Fibroblast of the aortic adventitia (primary cell): Measurements from ENCODE around the gene IRF2. TPM values are rescaled to one million over a fixed set of nuclear protein-coding genes. Genes with fewer than 3 reads are reported as not detected.

Experiments used
- DNase-seq: peaks from one replicate; pipeline ENCODE4 v3.0.0-alpha.2; 2010; ENCODE audit warnings: low read depth
- H3K4me3 ChIP-seq: 2 replicates; pipeline ENCODE4 v1.5.1; 2011; ENCODE audit warnings: low read depth, mild to moderate bottlenecking, control low read depth, low read length, moderate library complexity
- total RNA-seq: library from RNA; depleted of rRNA; stranded (reverse); fragments of >200 nt; gene quantifications from 2 replicates; pipeline ENCODE4 v1.2.3, GENCODE V29; 2012; ENCODE audit warnings: low replicate concordance
- TF ChIP-seq, protein P1 (sequence below): IDR thresholded peaks from 2 replicates; pipeline ENCODE4 v1.5.1; 2011; ENCODE audit warnings: mild to moderate bottlenecking, low read length, control low read depth, inconsistent platforms; ENCODE audit not compliant: insufficient read depth

IRF2 gene
- total RNA-seq, 1 donor: 35.2 TPM

DNA sequence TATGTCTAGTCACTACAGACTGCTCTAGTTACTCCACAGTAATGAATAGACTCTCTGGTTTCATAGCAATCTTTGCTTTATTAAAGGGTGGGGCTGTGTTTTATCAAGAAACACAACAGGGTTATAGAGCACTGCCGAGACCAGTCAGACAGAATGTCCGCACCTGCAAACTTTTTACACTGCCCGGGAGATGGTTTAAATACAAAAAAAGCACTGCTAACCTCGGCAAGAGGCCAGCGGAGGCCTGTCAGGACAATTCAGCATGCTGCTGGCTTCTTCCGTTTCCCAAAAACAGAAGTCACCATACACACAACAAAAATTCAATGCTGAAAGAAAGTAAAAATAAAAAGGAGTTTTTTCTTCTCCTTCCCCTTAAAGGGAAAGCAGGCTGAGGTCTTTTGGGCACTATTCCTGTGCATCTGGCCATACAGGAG lies 67.4 kb downstream of the IRF2 start:
- TF ChIP-seq, protein P1, sequence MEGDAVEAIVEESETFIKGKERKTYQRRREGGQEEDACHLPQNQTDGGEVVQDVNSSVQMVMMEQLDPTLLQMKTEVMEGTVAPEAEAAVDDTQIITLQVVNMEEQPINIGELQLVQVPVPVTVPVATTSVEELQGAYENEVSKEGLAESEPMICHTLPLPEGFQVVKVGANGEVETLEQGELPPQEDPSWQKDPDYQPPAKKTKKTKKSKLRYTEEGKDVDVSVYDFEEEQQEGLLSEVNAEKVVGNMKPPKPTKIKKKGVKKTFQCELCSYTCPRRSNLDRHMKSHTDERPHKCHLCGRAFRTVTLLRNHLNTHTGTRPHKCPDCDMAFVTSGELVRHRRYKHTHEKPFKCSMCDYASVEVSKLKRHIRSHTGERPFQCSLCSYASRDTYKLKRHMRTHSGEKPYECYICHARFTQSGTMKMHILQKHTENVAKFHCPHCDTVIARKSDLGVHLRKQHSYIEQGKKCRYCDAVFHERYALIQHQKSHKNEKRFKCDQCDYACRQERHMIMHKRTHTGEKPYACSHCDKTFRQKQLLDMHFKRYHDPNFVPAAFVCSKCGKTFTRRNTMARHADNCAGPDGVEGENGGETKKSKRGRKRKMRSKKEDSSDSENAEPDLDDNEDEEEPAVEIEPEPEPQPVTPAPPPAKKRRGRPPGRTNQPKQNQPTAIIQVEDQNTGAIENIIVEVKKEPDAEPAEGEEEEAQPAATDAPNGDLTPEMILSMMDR: no peak
- no peak overlapping the region for H3K4me3 ChIP-seq
- peak; percentile 39 for DNase-seq

DNA sequence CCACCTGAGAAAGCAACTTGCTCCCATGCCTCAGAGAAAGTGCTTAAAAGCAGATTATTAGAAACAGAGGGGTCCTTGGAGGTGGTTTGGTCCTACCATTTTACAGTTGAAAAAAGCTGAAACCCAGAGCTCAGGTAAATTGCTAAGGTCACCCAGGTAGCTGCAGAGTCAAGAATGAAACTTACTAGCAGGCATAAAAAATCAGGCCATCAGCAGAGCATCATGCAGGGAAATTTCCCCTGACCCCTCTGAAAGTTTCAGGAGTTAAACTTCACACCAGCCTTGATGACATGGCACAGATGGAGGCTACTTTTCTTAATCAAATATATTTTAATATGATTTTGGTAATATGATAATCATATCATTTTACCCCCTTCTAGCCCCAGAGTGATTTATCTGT lies 70.3 kb downstream of the IRF2 start:
- TF ChIP-seq, protein P1: no peak
- no peak overlapping the region for H3K4me3 ChIP-seq
- no peak for DNase-seq

DNA sequence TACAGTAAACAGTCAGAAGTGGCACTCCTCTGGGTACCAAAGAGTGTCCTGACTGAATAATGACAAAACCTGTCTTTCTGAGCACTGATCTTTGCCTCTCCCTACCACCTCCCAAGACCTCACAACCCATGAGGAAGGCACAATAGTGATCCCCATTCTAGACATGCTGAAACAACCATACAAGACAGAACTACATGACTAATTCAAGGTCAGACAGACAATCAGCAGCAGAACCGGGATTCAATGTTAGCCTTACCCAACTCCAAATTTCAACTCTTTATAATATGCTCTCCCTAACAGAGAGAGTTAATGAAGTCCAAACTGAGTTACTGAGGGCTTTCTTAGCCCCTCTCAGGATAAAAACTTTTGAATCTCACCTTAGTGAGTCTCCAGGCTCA lies 71.0 kb downstream of the IRF2 start:
- H3K4me3 ChIP-seq: no peak overlapping the region
- no peak for DNase-seq
- TF ChIP-seq, protein P1: no peak

DNA sequence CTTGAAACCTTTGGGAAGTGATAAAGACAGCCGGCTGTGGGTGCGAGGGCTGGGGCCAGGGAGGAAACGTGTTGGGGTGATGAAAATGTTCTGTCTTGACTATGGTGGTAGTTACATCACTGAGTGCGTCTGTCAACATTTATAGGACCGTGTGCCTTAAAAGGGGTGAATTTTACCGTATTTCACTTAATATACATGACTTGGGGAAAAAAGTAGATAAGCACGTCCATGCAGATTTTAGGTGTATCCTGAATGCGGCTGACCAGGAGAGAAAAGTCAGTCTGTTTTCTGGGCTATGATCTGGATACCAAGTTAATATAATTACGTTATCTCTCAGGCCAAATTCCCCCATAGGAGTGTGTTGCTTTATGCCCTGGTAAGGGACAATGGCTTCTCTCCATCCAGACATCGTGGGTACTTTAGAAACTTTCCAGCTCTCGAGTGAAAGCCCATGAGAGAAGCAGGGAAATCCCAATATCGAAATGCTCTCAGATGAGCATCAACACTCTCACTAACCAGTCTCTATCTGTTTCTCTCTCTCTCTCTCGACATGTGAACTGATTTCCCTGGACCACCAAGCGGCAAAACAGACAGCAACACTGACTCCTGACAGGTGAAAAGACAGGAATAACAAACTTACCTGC lies 71.5 kb downstream of the IRF2 start:
- H3K4me3 ChIP-seq: no peak overlapping the region

DNA sequence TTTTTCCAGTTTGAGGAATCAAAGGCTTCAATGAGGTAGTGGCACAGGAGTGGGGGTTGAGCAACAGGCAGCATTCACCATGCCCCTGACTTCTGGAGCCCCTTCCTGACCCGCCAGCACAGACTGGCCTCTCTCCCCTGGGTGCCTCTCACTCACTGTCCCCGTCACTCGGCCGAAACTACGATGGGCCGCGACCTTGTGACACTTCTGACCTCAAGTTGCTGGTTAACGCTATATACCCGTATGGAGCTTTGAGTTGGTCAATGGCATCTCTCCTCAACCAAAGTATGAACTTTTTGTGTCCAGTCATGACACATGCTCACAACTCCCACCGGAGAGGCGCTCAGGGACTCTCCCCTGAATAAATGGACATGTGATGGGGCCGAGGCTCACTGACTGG lies 72.1 kb downstream of the IRF2 start:
- no peak overlapping the region for H3K4me3 ChIP-seq
- no peak for DNase-seq
- TF ChIP-seq, protein P1: no peak

More for the DNA sequence above, 71.5 kb downstream of the IRF2 start:
- TF ChIP-seq, protein P1: no peak
- no peak for DNase-seq

DNA sequence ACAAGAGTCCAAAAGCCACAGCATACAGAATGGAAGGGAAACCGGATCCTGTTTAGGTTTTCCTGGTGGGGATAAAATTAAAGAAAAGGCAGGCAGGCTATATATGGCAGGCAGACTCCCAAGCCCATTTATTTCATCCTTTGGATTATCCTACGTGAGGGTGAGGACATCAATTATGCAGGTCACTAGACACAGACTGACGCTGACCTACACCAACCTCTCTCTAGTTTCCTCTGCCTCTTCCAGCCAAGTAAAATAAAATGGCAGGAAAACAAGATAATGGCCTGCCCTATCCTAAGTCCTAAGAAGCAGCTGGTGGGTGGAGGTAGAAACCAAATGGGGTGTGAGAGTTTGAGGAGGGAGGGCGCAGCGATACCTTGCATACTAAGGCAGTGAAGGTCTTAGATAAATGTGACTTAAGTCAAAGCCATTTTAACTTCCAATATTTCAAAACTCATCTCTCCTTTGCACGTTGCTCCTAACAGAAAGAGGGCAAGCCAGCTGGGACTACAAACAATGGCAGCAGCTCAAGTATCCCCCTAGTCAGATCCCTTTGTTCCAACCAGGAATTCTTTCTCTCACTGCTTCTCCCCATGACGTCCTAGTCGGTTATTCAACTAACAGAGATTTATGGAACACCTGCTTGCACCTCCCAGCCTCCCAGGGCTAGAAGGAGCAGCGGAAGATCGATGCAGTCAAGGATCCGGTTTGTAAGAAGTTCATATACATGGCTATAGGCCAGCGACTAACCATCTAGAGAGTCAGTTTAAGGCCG lies 72.8 kb downstream of the IRF2 start:
- no peak overlapping the region for H3K4me3 ChIP-seq
- no peak for DNase-seq
- TF ChIP-seq, protein P1: no peak
